HG03139 (cell line): ENCODE measurements around the gene DCHS1.

Experiments used
- ATAC-seq: cut with Tn5 transposase; IDR thresholded peaks from one replicate; pipeline ENCODE4 v1.9.1; 2021; ENCODE audit not compliant: unreplicated experiment

Gene DCHS1

DNA sequence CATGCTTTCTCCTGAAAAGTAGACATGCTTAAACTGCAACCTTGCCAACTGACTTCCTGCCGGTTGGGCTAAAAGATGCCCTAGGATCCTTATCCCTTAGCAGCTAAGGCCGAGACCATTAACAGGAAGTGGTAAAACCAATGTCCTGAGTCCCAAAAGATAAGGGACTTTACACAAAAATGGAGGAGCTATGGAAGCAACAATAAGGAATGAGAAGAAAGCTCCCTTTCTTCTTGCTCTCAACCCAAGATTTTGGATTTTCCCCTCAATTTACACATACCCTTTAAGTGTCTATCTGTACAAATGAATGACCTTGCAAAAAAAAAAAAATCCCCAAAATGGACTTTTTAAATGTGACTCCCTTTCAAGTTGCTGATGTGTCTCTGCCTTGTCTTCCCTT lies 16.4 kb upstream of the DCHS1 start:
- ATAC-seq = no peak

DNA sequence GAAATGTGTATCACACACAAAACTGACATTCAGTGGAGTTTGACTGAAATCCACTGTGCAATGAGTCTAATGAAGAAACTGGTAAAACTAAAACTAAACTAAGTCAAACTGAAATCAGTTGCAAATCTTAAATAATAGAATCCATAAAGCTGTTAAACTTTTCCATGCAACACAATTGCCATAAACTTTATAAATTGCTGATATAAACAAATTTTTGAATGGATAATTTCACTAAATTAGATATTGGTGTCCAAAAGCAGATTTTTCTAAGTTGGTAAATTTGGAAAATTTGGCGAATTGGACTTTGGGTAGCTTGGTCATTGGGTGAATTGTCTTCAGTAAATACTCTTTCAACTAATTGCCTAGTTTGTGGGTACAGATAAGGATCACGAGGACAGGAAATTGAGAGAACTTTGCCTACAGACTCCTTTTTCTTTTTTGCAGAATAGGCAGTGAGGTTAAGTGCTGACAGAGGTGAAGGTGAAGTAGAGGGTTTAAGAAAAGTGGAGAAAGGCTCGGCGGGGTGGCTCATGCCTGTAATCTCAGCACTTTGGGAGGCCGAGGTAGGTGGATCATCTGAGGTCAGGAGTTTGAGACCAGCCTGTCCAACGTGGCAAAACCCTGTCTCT lies 14.7 kb upstream of the DCHS1 start:
- ATAC-seq = no peak

DNA sequence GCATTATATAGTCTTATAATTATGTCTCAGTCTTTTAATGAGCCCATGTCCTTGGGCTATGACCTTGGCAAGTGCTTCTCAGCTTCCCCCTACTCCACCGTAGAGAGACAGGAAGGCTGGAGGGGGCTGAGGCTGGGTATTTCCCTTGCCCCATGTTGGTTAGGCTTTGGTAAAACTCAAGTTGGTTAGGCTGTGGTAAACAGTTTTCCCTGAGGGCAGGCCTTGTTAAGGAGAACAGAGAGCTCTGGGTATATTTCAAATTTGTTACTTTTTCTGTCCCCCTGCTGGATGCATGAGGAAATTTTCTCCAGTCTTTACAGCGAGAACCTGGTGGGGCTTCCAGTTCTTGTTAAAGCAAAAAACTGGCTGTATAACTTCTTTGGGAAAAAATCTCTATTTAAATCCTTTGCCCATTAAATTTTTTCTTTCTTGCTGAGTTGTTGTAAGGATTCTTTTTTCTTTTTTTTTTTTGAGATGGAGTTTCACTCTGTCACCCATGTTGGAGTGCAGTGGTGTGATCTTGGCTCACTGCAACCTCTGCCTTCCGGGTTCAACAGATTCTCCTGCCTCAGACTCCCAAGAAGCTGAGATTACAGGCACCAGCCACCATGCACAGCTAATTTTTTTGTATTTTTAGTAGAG lies 12.2 kb upstream of the DCHS1 start:
- peak; percentile 75 for ATAC-seq

DNA sequence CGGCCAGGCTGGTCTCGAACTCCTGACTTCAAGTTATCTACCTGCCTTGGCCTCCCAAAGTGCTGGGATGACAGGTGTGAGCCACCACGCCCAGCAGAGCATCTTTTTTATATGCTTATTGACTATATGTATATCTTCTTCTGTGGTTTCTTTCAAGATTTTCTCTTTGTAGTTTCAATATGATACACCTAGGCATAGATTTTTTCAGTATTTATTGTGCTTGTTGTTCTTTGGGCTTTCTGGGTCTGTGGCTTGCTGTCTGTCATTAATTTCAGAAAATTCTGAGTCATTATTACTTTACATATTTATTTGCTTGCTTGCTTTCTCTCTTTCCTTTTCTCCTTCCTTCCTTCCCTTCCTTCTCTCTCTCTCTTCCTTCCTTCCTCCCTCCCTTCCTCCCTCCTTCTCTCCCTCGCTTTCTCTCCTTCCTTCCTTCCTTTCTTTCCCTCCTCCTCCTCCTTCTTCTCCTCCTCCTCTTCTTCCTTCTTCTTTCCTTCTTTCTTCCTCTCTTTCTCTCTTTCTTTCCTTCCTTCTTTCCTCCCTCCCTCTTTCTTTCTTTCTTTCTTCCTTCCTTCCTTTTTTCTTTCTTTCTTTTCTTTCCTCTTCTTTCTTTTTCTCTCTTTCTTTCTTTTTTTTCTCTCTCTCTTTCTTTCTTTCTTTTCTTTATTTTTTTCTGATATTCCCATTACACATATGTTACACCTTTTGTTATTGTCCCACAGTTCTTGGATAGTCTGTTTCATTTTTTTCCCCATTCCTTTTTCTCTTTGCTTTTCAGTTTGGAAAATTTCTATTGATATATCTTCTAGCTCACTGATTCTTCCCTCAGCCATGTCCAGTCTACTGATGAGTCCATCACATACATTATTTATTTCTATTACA lies 10.9 kb upstream of the DCHS1 start:
- ATAC-seq = no peak

DNA sequence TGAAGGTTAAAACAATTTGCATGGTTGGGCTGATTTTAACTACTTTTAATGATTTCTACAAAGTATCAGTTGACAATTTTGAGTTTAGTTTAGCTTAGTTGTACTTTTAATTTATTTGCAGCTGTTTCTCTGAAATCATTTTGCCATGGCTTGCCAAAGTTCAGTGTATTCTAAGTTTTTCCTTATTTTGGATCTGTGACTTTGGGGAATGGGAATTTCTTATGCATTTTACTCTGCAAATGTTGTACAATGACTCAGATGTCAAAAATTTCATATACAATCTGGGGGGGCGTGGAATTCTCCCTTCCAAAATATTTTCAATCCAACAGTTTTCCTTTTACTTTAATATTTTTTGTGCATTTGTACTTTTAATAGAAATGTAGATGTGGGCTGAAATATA lies 8.9 kb upstream of the DCHS1 start:
- ATAC-seq = no peak

DNA sequence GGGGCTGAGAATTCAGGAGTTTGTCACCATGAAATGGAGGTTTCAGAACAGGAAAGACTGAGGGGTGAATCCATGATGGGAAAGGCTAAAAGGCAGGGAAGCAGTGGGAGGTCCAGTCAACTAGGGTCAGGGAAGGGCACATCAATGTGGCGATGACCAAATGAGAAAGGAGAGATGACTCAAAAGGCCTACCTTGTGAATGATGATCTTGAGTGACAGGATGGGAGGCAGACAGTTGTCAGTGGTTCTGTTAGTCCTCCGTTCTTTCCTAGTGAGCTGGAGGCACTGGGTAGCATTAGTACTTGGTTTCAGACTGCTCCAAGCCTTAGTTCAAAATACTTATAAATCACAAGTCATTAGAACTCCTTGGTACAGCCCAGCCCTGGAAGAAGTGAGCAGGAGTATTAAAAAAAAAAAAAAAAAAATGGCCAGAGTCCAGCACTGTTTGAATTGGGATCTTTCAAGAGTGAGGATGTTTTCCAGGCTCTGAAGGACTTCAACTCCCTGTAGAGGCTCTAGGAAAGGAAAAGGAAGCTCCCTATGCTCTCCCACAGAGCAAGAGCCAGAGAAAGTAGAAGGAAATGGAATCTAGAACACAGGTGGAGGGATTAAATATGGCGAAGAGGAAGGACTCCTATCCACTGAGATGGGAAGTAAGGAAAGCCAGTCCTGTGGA lies 8.3 kb upstream of the DCHS1 start:
- ATAC-seq = no peak

DNA sequence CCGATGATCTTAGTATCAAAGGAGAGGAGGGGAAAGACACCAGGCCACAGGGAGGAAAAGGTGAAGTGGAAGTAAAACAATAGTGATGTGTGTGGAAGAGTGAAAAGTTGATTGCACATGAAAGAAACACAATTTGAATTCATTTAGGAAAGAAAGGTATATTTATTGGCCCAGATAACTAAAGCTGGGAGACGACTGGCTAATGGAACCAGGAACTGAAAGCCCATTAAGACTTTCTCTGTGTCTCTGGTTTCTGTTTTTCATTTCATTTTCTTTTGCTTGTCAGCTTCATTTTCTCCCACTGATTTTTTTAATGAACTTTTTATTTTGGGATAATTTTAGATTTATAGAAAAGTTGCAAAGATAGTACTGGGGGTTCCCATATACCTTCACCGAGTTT lies 5.1 kb upstream of the DCHS1 start:
- ATAC-seq = no peak

DNA sequence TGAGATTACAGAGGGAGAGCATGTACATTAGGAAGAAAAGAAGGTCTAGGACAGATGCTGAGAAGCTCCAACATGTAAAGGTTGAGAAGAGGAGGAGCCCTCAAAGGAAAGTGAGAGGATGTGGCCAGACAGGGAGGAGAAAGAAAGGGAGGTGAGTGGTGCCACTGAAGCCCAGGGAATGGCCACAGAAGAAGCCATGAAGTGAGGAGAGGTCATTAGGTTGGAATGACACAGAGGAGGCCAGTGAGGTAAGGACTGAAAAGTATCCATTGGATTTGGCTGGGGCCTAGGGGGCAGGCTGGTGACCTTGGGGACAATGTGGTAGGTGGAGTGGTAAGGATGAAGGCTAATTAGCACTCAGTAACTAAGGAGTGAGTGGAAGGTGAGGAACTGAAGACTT lies 3.0 kb upstream of the DCHS1 start:
- ATAC-seq = no peak

DNA sequence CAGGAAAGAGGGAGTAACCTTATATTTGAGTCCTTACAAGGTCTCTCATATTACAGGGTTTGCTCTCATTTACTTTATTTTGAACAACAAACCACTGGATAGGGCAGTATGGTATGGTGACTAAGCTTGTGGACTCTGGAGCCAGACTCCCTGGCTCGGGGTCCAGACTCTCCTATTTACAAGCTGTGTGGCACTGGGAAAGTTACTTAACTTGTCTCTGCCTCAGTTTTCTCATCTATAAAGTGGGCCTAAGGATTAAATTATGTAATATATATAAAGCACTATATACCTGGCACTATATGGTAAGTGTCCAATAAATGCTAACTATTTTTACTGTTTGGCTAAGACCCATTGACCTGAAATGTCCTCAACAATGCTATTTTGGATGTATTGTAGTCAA lies 1.7 kb upstream of the DCHS1 start:
- ATAC-seq = no peak

DNA sequence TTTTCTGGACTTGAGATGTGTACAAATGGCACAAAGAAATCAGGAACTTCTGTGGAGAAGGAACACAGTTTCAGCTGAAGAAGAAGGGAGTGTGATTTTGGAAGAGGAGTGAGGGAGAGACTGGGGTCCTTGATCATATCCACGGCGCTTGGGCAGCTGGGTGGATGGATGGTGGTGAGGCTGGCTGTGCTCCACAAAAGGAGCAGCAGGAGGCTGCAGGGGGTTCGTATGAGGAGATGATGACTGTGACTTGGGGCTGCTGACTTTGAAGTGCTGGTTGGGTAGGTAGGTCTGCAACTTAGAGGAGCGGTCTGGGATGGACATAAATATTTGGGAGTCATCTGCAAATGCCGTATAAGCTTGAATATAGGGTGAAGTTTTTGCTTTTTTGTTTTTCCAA lies 1.3 kb upstream of the DCHS1 start:
- no peak for ATAC-seq

DNA sequence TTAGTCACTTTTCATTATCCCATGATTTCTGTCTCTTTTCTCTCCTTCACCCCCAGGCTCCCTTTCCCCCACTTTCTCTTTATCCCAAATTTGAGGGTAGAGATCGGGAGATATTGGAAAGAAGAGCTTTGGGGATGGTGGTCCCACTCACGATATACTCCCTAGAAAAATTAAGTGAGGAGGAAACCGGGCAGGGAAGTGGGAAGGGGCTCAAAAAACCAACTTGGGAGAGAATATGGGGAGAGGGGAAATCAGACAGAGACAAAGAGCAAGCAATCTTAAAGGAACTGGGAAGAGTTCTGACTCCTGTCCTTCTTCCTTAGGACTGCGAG lies 941 bp upstream of the DCHS1 start:
- ATAC-seq = no peak

DNA sequence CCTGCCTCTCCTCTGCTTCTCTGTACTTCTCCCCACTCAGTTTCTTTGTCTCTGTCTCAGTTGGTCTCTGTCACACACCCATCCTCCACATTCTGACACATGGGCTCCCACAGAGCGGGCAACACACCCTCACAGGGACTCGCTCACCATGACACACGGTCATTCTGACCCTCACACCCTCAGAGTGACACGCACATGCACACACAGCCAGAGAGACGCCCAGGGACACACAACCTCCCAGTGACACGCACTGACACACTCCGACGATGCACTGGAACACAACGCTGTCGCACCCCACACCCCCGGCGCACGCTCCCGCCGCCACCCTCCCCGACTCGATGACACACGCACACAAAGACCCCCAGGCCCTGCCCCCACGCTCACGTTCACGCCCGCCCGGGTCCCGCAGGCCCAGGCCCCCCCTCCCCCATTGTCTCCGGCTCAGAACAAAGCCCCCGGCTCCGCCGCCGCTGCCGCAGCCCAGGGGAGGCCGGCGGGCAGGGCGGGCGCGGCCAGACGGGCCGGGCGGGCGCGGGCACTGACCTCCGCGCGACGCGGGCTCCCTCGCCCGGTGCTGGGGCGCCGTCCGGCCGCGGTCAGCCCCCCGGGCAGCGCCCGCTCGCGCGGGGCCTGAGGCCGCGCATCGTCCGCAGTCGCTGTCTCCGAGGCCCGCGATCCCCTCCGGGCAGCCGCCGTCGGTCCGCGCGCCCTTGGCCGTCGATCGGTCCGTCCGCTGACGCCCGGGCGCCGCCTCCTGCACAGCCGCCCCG lies 404 bp downstream of the DCHS1 start:
- ATAC-seq = no peak

DNA sequence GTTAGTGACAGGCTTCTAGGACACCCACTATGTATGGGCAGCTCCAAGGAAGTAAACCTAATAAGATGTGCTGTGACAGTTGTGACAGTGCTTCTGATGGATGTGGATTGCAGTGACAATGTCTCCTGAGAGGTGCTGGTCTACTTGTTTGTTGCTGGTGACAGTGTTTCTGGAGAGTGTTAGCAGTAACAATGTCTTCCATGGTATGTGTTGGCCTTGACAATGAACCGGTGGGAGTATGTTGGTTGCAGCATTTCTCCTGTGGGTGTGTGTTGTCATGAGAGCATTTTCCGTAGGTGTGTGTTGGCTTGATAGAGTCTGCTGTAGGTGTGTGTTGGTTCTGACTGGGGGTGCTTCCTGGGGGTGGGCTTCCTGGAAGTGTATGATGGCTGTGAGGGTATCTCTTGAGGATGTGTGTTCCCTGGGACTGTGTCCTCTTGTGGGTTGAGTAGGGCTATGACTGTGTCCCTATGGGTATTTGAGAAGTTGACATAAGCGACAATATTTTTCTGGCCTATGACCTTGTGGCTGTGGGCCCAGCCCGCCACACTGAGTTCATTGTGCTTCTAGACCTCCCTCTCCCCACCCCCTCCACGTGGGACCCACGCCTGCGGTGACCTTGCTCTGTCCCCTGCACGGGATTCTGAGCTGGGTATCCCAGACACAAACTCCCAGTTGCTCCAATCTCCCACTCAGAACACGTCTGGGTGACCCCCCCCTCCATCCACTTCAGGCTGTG lies 1.2 kb downstream of the DCHS1 start:
- no peak for ATAC-seq

DNA sequence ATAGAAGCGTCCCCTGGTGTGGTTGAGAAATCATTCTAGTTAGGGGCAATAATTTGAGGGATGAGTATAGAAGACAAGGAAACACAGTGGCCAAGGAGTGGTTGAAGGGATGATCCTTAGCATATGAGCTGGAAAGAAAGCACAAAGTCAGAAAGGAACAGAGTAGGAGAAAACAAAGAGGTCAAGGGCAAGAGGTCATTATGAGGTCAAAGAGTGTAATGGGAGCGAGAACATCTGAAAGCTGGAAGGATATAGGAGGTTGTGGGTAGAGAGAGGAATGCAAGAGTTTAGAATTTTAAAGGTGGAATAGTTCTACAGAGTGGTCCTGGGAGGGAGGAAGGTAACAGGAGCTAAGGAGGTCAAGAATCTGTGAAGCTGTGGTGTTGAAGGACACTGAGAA lies 2.0 kb downstream of the DCHS1 start:
- no peak for ATAC-seq

DNA sequence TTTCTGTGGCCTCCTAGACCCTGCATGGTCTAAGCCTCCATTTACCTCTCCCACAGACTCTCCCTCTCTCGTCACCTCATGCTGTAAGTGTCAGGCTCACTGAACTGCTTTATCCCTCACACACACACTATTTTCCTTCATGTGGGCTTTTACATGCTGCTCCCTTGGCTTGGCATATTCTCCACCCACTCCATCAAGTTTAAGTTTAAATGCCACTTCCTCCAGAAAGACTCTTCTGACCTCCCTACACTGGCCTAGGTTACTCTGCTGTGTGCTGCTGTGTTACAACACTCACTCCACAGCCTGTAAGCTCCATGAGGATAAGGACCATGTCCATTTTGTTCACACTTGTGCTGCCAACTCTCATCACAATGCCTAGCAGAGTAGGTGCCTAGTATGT lies 2.5 kb downstream of the DCHS1 start:
- ATAC-seq = no peak

DNA sequence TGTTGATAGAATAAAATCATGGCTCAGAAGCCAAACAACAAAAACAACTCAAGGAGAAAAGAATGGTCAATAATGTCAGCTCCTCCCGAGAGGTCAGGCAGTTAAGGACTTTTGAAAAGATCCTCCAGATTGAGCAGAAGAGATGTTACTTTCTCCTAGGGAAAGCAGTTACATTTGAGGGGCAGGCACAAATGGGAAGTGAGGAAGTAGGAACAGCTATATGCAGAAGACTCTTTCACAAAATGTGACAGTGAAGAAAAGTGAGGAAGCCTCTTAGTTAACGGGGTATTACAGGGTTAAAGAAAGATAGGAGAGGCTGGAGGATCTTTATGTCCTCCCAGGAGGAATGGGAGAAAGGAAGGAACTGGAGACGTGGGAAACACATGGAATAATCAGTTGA lies 3.4 kb downstream of the DCHS1 start:
- no peak for ATAC-seq

DNA sequence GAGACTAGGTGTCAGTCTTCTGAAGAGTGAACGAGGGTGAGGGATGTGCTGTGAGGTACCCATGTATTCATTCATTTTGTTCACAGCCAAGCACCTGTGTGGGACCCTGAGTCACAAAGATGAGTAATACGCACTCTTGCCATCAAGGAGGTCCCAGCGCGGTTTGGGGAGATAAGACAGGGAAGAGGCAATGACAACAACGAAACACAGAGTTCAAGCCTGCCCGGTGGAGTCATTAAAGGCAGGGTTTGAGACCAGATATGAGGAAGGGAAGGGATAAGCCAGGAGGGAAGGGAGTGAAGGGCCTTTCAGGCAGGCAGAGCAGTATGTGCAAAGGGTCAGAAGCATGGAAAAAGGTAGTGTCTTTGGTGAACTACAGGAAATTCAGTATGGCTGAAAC lies 4.6 kb downstream of the DCHS1 start:
- no peak for ATAC-seq

DNA sequence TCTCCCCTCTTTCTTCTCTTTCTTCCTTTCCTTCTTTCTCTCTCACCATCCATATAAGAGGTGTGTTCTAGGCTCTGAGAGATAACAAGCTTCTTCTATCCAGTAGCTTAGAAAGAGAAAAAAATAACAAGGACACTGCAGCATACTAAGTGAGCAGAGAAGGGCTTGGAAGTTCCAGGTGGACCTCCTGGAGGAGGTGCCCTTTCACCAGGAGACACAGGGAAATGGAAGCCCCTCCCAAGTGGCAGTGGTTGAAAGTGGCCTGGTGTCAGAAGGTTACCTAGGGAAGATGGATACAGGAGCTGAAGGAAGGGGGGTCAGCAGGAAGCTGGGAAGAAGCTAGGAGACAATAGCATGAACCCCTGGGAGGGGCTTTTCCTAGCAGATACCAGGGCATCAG lies 5.5 kb downstream of the DCHS1 start:
- ATAC-seq = no peak

DNA sequence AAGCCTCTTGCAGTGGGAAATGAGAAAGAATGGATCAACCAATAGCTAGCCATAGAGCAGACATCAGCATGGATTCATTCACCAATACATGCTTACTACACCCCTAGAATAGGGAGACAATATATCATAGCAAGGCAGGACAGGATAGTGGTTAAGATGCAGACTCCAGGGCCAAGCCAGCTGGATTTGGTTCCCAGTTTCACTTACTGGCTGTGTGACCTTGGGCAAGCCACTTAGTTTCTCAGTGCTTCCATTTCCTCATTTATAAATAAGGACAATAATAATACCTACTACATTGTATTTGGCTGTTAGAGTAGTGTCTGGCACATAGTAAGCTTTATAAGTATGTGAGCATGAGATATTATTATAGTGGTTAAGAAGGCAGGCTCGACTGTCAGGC lies 7.1 kb downstream of the DCHS1 start:
- no peak for ATAC-seq

DNA sequence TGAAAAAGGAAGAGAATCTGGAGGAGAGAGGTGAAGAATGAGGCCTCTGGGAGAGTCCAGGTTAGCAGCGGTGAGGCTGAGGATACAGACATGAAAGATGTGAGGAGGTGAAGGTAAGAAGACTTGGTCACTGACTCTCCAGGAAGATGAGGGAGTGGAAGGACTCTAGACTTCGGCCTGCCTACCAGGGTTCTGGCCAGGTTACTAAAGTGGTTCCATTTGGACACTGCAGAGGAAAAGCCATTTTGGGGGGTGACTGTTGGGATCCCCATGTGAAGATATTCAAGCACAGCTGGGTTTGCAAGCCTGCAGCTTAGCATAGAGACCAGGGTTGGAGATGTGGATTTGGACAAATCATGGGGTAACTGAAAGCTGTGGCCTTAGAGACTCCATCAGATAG lies 7.8 kb downstream of the DCHS1 start:
- no peak for ATAC-seq
